Epithelial cell of esophagus (primary cell): ENCODE data around the gene EXOC6B.

ENCODE experiments used
- DNase-seq: peaks from one replicate; pipeline ENCODE4 v3.0.0; 2010; ENCODE audit warnings: low read depth
- H3K4me3 ChIP-seq: 2 replicates; pipeline ENCODE4 v1.5.1; 2011; ENCODE audit warnings: mild to moderate bottlenecking, low read length, control low read depth
- CTCF ChIP-seq: IDR thresholded peaks from 2 replicates; pipeline ENCODE4 v1.5.1; 2011; ENCODE audit warnings: low read depth, mild to moderate bottlenecking, low read length, control low read depth, inconsistent platforms; ENCODE audit not compliant: insufficient read depth; ENCODE audit errors: missing control alignments

Gene EXOC6B

GRCh38 chr2:72712304-72712703 lies 113.5 kb downstream of the EXOC6B start:
- no peak for TF ChIP-seq CTCF
- no peak for DNase-seq
- H3K4me3 ChIP-seq, result no peak overlapping the region

GRCh38 chr2:72710418-72711152 lies 115.2 kb downstream of the EXOC6B start:
- no peak overlapping the region for H3K4me3 ChIP-seq
- no peak for TF ChIP-seq CTCF
- DNase-seq, result no peak

GRCh38 chr2:72708236-72708635 lies 117.6 kb downstream of the EXOC6B start:
- no peak overlapping the region for H3K4me3 ChIP-seq
- TF ChIP-seq CTCF, result no peak
- no peak for DNase-seq

- no peak overlapping the region for H3K4me3 ChIP-seq
- no peak for DNase-seq
- TF ChIP-seq CTCF, result no peak
These were observed 127.5 kb downstream of the EXOC6B start for GRCh38 chr2:72698300-72698699.

- DNase-seq, result no peak
- TF ChIP-seq CTCF, result no peak
- H3K4me3 ChIP-seq, result no peak overlapping the region
These were observed 129.3 kb downstream of the EXOC6B start for GRCh38 chr2:72696559-72696958.

GRCh38 chr2:72695676-72696075 lies 130.2 kb downstream of the EXOC6B start:
- no peak for DNase-seq
- no peak overlapping the region for H3K4me3 ChIP-seq
- TF ChIP-seq CTCF, result no peak
